GM19372 (cell line): ENCODE measurements around the gene PLA2G5.

Source experiments
- ATAC-seq: cut with Tn5 transposase; IDR thresholded peaks from one replicate; pipeline ENCODE4 v1.9.1; 2021; ENCODE audit warnings: mild to moderate bottlenecking, low read depth, moderate library complexity; ENCODE audit not compliant: unreplicated experiment

The PLA2G5 gene

GRCh38 chr1:20141001-20141400 lies 71.0 kb downstream of the PLA2G5 start:
- ATAC-seq = no peak

GRCh38 chr1:20141466-20141865 lies 71.5 kb downstream of the PLA2G5 start:
- no peak for ATAC-seq
